Stimulated activated CD8-positive, alpha-beta memory T cell treated with anti-CD3 and anti-CD28 coated beads, Interleukin-15, amount 100 ng/mL, for 4 hours (primary cell): ENCODE measurements around the gene CRYGD.

Experiments
- DNase-seq, 2 donors: peaks; one replicate each; pipeline ENCODE4 v3.0.0-alpha.2; 2020; ENCODE audit warnings: low read depth in 2 of 2

Gene CRYGD

DNA sequence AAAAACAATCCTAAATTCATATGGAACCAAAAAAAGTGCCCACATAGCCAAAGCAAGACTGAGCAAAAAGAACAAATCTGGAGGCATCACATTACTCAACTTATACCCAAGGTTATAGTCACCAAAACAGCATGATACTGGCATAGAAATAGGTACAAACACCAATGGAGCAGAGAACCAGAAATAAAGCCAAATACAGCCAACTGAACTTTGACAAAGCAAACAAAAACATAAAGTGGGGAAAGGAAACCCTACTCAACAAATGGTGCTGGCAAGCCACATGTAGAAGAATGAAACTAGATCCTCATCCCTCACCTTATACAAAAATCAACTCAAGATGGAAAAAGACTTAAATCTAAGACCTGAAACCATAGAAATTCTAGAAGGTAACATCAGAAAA is 40.5 kb downstream of the CRYGD start:
- DNase-seq: no peak

DNA sequence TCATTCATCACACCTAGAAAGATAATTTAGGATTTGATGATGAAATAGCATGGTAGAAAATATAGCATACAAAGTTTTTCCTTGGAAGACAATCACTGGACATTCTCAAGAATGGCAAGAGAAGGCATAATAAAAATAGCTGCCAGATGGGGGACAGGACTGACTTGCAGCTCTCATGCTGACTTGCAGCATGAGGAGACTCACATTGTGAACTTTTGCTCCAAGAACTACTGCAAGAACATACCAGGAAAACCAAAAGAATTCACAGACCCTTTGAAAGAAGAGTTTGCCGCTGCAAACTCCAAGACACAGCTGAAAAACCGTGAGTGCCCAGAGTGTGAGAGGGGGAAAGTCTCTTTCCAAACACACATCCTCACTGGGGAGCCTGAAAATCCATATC is 47.0 kb downstream of the CRYGD start:
- DNase-seq: no peak

DNA sequence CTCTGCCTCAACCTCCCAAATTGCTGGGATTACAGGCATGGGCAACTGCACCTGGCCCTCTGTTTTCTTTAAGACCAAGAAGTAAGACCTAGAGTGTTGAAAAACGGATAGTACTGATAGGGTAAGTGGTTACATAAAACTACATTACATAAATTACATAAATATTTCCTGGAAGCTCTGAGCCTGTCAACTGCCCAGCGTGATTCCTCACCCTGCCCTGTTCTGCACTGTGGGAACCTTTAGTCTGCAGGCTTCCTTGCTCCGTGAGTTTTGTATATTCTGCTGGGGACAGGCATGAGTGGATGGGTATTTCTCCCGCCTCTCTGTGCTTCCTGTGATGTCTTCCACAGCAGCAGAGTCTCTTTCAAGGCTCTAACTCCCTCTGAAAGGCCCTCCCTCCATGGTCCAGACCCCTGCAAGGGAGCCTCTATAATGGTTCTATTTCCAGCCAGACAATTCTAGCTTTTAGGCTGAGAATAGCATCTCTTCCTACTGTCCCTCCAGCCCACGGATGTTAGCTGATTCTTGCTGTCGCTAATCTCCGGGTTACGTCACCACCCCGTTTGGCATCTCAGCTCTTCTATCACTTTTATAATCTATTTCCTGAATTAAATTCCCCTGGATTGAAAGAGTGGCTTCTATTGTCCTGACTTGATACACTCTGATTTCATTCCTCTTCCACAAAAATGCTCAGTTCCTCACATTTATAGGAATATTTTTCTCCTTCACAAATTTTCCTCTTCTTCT is 49.5 kb downstream of the CRYGD start:
- no peak for DNase-seq

DNA sequence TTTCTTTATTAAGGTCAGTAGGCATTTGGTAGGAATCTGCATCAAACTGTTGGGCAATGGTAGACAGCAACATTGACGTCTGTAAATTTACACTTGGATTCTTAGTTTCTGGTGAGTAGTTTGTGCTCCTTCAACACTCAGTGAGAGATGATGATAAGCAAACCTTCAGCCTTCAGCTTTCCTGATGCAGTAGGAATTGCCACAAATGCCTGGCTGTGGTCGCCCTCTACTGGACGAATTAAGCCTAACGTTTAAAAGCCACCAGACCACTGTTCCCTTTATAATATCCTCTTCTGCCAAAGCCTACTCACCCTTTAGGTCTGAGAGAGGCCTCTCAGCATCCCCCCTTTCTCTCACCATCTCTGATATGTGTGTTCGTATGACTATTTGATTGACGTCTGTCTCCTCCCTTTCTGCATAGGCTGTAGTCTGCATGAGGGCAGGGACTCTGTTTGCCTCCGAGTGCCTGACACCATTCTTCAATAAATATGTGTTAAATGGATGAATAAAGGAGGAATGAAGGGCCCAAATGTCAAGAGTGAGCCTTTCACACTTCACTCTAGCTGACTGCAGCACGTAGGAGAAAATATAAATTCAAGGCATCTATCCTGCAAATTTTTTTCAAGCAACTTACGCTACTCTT is 52.0 kb downstream of the CRYGD start:
- DNase-seq: peak in 1 of 2 donors; percentile 31
